ENCODE results near the gene PRMT9. TPM values are rescaled to one million over a fixed set of nuclear protein-coding genes. Genes with fewer than 3 reads are reported as not detected.
A peak's percentile ranks its signal among the peaks of the same experiment; 100 is the strongest.

Gene PRMT9
- total RNA-seq, 5 donors from 2014 or later (not counting 1 experiment from before 2014, with no cell fraction given): 9.8 to 17.3 (median 12.3) TPM

GRCh38 chr4:147635348-147635747, 48.6 kb downstream of the PRMT9 start:
- peaks cover 67% of the 10 kb centered on the region for H3K36me3 Mint-ChIP-seq
- no peak overlapping the region for H3K4me3 Mint-ChIP-seq
- POLR2A ChIA-PET: no interaction called here
- no peaks in the 10 kb centered on the region for H3K27me3 ChIP-seq (replicated peaks in 1 of 2; ENCODE audit: control insufficient read depth in 2 of 2, extremely low read depth in 1 of 2, insufficient read depth in 2 of 2, low read length in 1 of 2)
- peaks cover 16% of the 10 kb centered on the region in 3 donors for H3K4me1 Mint-ChIP-seq
- H3K27me3 Mint-ChIP-seq: no peaks in the 10 kb centered on the region
- no peaks in the 10 kb centered on the region for H3K4me1 ChIP-seq (ENCODE audit: control insufficient read depth in 1 of 2, extremely low read depth in 1 of 2, insufficient read depth in 2 of 2, low read length in 2 of 2)
- H3K9me3 Mint-ChIP-seq: peaks cover 0 to 7% (median 4%) of the 10 kb centered on the region in 3 donors
- H3K9me3 ChIP-seq: no peaks in the 10 kb centered on the region
- peaks cover 3 to 41% of the 10 kb centered on the region in 2 donors for H3K36me3 ChIP-seq (ENCODE audit: control insufficient read depth in 2 of 2, extremely low read depth in 1 of 2, insufficient read depth in 1 of 2, low read length in 1 of 2)
- no peak for DNase-seq
- no peak for ATAC-seq (replicated peaks in 1 of 4)
- CTCF ChIA-PET: no interaction called here
- H3K27ac Mint-ChIP-seq: no peak overlapping the region
- no peak overlapping the region for H3K27ac ChIP-seq (ENCODE audit: low read length)
- no peak overlapping the region for H3K4me3 ChIP-seq (ENCODE audit: control insufficient read depth in 1 of 2, extremely low read depth in 1 of 2, low read length in 1 of 2)

GRCh38 chr4:147633643-147634042, 50.3 kb downstream of the PRMT9 start:
- Histone ChIP-seq H3K36me3 (ENCODE audit: control insufficient read depth in 2 of 2, extremely low read depth in 1 of 2, insufficient read depth in 1 of 2, low read length in 1 of 2) (peaks cover 3 to 48% of the 10 kb centered on the region in 2 donors), H3K4me1 (ENCODE audit: control insufficient read depth in 1 of 2, extremely low read depth in 1 of 2, insufficient read depth in 2 of 2, low read length in 2 of 2) (no peaks in the 10 kb centered on the region), H3K27ac (ENCODE audit: low read length) (no peak overlapping the region), H3K27me3 (replicated peaks in 1 of 2; ENCODE audit: control insufficient read depth in 2 of 2, extremely low read depth in 1 of 2, insufficient read depth in 2 of 2, low read length in 1 of 2) (no peaks in the 10 kb centered on the region), H3K9me3 (no peaks in the 10 kb centered on the region), H3K4me3 (ENCODE audit: control insufficient read depth in 1 of 2, extremely low read depth in 1 of 2, low read length in 1 of 2) (no peak overlapping the region)
- Mint-ChIP-seq H3K9me3 (peaks cover 0 to 7% (median 4%) of the 10 kb centered on the region in 3 donors), H3K27me3 (no peaks in the 10 kb centered on the region), H3K4me3 (no peak overlapping the region), H3K36me3 (peaks cover 60% of the 10 kb centered on the region), H3K27ac (no peak overlapping the region), H3K4me1 (peaks cover 0 to 3% (median 2%) of the 10 kb centered on the region in 3 donors)
- POLR2A ChIA-PET: no interaction called here
- CTCF ChIA-PET: interaction anchor here in 1 of 2 donors (0.7 kb wide), 1 partner anchor 12 kb away, joined by 5 read pairs; no protein-coding TSS in a partner anchor
- no CpG with 5 or more reads among the region's 1 CpG for WGBS (ENCODE audit: insufficient coverage)
- no peak for DNase-seq
- ATAC-seq (replicated peaks in 1 of 4): no peak

GRCh38 chr4:147633113-147633512, 50.9 kb downstream of the PRMT9 start:
- Mint-ChIP-seq H3K27ac (peak overlapping the region in 1 of 2 donors; percentile 68), H3K36me3 (peaks cover 61% of the 10 kb centered on the region), H3K27me3 (no peaks in the 10 kb centered on the region), H3K4me1 (peaks cover 0 to 2% (median 0%) of the 10 kb centered on the region in 3 donors), H3K4me3 (no peak overlapping the region), H3K9me3 (peaks cover 0 to 7% (median 4%) of the 10 kb centered on the region in 3 donors)
- H3K9me3 ChIP-seq: no peaks in the 10 kb centered on the region
- ATAC-seq (replicated peaks in 1 of 4) (no peak), DNase-seq (no peak)
- H3K4me1 ChIP-seq (ENCODE audit: control insufficient read depth in 1 of 2, extremely low read depth in 1 of 2, insufficient read depth in 2 of 2, low read length in 2 of 2): no peaks in the 10 kb centered on the region
- POLR2A ChIA-PET: interaction anchor here in 1 of 2 donors (1.4 kb wide), 1 partner anchor 50 kb away, joined by 5 read pairs; the partner anchor contains the start of gene PRMT9
- H3K4me3 ChIP-seq (ENCODE audit: control insufficient read depth in 1 of 2, extremely low read depth in 1 of 2, low read length in 1 of 2): no peak overlapping the region
- 100% methylated on average over 1 of the region's 3 CpGs for WGBS (ENCODE audit: insufficient coverage)
- H3K27ac ChIP-seq (ENCODE audit: low read length): no peak overlapping the region
- CTCF ChIA-PET: interaction anchor here in 1 of 2 donors (0.7 kb wide), 1 partner anchor 12 kb away, joined by 5 read pairs; no protein-coding TSS in a partner anchor
- H3K36me3 ChIP-seq (ENCODE audit: control insufficient read depth in 2 of 2, extremely low read depth in 1 of 2, insufficient read depth in 1 of 2, low read length in 1 of 2): peaks cover 3 to 50% of the 10 kb centered on the region in 2 donors
- H3K27me3 ChIP-seq (replicated peaks in 1 of 2; ENCODE audit: control insufficient read depth in 2 of 2, extremely low read depth in 1 of 2, insufficient read depth in 2 of 2, low read length in 1 of 2): no peaks in the 10 kb centered on the region

GRCh38 chr4:147629783-147630730, 53.9 kb downstream of the PRMT9 start:
- no peak overlapping the region for H3K27ac Mint-ChIP-seq
- Histone ChIP-seq H3K27me3 (replicated peaks in 1 of 2; ENCODE audit: control insufficient read depth in 2 of 2, extremely low read depth in 1 of 2, insufficient read depth in 2 of 2, low read length in 1 of 2) (no peaks in the 10 kb centered on the region), H3K27ac (ENCODE audit: low read length) (no peak overlapping the region), H3K36me3 (ENCODE audit: control insufficient read depth in 2 of 2, extremely low read depth in 1 of 2, insufficient read depth in 1 of 2, low read length in 1 of 2) (peaks cover 3 to 67% of the 10 kb centered on the region in 2 donors), H3K4me1 (ENCODE audit: control insufficient read depth in 1 of 2, extremely low read depth in 1 of 2, insufficient read depth in 2 of 2, low read length in 2 of 2) (no peaks in the 10 kb centered on the region), H3K9me3 (no peaks in the 10 kb centered on the region), H3K4me3 (ENCODE audit: control insufficient read depth in 1 of 2, extremely low read depth in 1 of 2, low read length in 1 of 2) (no peak overlapping the region)
- ATAC-seq (replicated peaks in 1 of 4) (no peak), DNase-seq (no peak)
- WGBS (ENCODE audit: insufficient coverage): no CpG with 5 or more reads among the region's 1 CpG
- peaks cover 58% of the 10 kb centered on the region for H3K36me3 Mint-ChIP-seq
- H3K9me3 Mint-ChIP-seq: no peaks in the 10 kb centered on the region
- ChIA-PET CTCF (interaction anchor here in 1 of 2 donors (1.2 to 1.6 kb wide), 2 partner anchors 9 to 13 kb away, joined by 3 to 4 read pairs; no protein-coding TSS in a partner anchor), POLR2A (interaction anchor here in 1 of 2 donors (1.6 kb wide), 1 partner anchor 13 kb away, joined by 3 read pairs; the partner anchor contains the start of gene TMEM184C)
- H3K4me1 Mint-ChIP-seq: peaks cover 3 to 14% (median 3%) of the 10 kb centered on the region in 3 donors
- no peak overlapping the region for H3K4me3 Mint-ChIP-seq
- H3K27me3 Mint-ChIP-seq: no peaks in the 10 kb centered on the region

DNA sequence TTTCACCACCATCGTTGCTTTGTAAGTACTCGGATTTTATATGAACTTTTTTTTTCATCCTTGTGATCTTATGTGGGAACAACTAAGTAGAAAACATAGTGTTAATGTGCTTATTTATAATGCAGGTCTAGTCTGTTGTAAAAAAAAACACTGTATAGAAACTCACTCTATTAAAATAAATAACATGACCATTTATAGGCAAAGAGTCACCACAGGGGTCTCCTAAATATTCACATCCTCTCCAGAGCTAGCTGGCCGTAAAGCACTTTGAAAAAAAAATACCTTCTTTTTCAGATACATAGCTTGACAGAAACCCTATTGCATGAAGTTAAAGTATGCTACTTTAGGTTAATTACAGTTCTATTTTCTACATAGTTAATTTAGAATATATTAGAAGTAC, 55.5 kb downstream of the PRMT9 start:
- ChIA-PET POLR2A (interaction anchor here in 1 of 2 donors (1.0 kb wide), 1 partner anchor 10 kb away, joined by 3 read pairs; no protein-coding TSS in a partner anchor), CTCF (interaction anchor here (0.5 to 1.3 kb wide), 3 partner anchors 12 to 238 kb away, joined by 4 to 6 read pairs (median 6); no protein-coding TSS in a partner anchor)
- Mint-ChIP-seq H3K4me3 (no peak overlapping the region), H3K36me3 (peaks cover 50% of the 10 kb centered on the region), H3K9me3 (no peaks in the 10 kb centered on the region), H3K4me1 (peaks cover 3 to 16% (median 3%) of the 10 kb centered on the region in 3 donors), H3K27ac (no peak overlapping the region), H3K27me3 (no peaks in the 10 kb centered on the region)
- H3K4me3 ChIP-seq (ENCODE audit: control insufficient read depth in 1 of 2, extremely low read depth in 1 of 2, low read length in 1 of 2): no peak overlapping the region
- DNase-seq: no peak
- H3K27me3 ChIP-seq (replicated peaks in 1 of 2; ENCODE audit: control insufficient read depth in 2 of 2, extremely low read depth in 1 of 2, insufficient read depth in 2 of 2, low read length in 1 of 2): no peaks in the 10 kb centered on the region
- no peaks in the 10 kb centered on the region for H3K9me3 ChIP-seq
- peaks cover 0 to 66% of the 10 kb centered on the region in 2 donors for H3K36me3 ChIP-seq (ENCODE audit: control insufficient read depth in 2 of 2, extremely low read depth in 1 of 2, insufficient read depth in 1 of 2, low read length in 1 of 2)
- H3K4me1 ChIP-seq (ENCODE audit: control insufficient read depth in 1 of 2, extremely low read depth in 1 of 2, insufficient read depth in 2 of 2, low read length in 2 of 2): no peaks in the 10 kb centered on the region
- ATAC-seq (replicated peaks in 1 of 4): no peak
- no peak overlapping the region for H3K27ac ChIP-seq (ENCODE audit: low read length)
- WGBS (ENCODE audit: insufficient coverage): no CpG with 5 or more reads among the region's 3 CpGs

- Mint-ChIP-seq H3K4me3 (no peak overlapping the region), H3K36me3 (peaks cover 43% of the 10 kb centered on the region), H3K27me3 (no peaks in the 10 kb centered on the region), H3K4me1 (peaks cover 10 to 21% (median 10%) of the 10 kb centered on the region in 3 donors), H3K27ac (no peak overlapping the region), H3K9me3 (no peaks in the 10 kb centered on the region)
- Histone ChIP-seq H3K9me3 (no peaks in the 10 kb centered on the region), H3K27me3 (replicated peaks in 1 of 2; ENCODE audit: control insufficient read depth in 2 of 2, extremely low read depth in 1 of 2, insufficient read depth in 2 of 2, low read length in 1 of 2) (no peaks in the 10 kb centered on the region), H3K27ac (ENCODE audit: low read length) (no peak overlapping the region), H3K36me3 (ENCODE audit: control insufficient read depth in 2 of 2, extremely low read depth in 1 of 2, insufficient read depth in 1 of 2, low read length in 1 of 2) (peaks cover 0 to 68% of the 10 kb centered on the region in 2 donors), H3K4me1 (ENCODE audit: control insufficient read depth in 1 of 2, extremely low read depth in 1 of 2, insufficient read depth in 2 of 2, low read length in 2 of 2) (peaks cover 0 to 5% of the 10 kb centered on the region in 2 experiments), H3K4me3 (ENCODE audit: control insufficient read depth in 1 of 2, extremely low read depth in 1 of 2, low read length in 1 of 2) (no peak overlapping the region)
- 97% methylated on average over 3 of the region's 4 CpGs for WGBS (ENCODE audit: insufficient coverage)
- ATAC-seq (replicated peaks in 1 of 4) (no peak), DNase-seq (no peak)
- ChIA-PET CTCF (no interaction called here), POLR2A (no interaction called here)
These were observed 57.1 kb downstream of the PRMT9 start for GRCh38 chr4:147626903-147627302.

All from T-cell (primary cell).